Measurements from ENCODE around the gene FOCAD. TPM values are rescaled to one million over a fixed set of nuclear protein-coding genes. Genes with fewer than 3 reads are reported as not detected.
"Not testable (repeated sequence)": the region's sequence is repeated elsewhere in the genome, so short reads cannot be mapped to it uniquely, and the experiment has no call there.

FOCAD gene
- total RNA-seq, 1 experiment from 2014 or later: 82.1 TPM

GRCh38 chr9:20662156-20662555 is 21.9 kb upstream of the FOCAD start:
- Histone ChIP-seq H3K27me3 (peaks cover 30% of the 10 kb centered on the region), H3K4me3 (no peak overlapping the region), H3K9me3 (no peaks in the 10 kb centered on the region), H3K36me3 (no peaks in the 10 kb centered on the region)
- no peak for DNase-seq

DNA sequence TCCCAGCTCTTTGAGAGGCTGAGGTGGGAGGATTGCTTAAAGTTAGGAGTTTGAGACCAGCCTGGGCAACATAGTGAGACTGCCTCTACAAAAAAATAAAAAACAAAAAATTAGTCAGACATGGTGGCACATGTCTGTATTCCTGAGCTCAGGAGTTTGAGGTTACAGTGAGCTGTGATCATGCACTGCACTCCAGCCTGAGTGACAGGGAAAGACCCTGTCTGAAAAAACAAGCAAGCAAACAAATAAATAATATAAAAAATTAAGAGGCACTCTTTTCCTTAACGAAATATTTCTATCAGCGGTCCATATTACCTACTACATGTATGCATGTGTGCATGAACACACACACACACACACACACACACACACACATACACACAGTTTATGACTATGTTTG is 20.9 kb upstream of the FOCAD start:
- Histone ChIP-seq H3K4me3 (no peak overlapping the region), H3K36me3 (no peaks in the 10 kb centered on the region), H3K27me3 (peaks cover 36% of the 10 kb centered on the region), H3K9me3 (no peaks in the 10 kb centered on the region)
- DNase-seq: no peak

DNA sequence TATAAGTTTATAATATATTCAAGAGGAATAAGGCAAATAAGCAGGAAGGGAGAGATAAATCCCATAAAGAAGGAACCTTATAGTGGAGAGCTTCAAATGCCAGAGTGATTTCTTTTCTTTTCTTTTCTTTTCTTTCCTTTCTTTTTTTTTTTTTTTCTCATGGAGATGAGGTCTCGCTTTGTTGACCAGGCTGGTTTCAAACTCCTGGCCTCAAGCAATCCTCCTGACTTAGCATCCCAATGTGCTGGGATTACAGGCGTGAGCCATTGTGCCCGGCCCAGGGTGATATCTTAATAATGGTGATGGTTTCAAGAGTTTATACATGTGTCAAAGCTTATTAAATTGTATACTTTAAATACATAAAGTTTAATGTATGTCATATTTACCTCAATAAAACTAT is 19.6 kb upstream of the FOCAD start:
- peaks cover 36% of the 10 kb centered on the region for H3K27me3 ChIP-seq
- H3K9me3 ChIP-seq: no peaks in the 10 kb centered on the region
- H3K36me3 ChIP-seq: no peaks in the 10 kb centered on the region
- DNase-seq: no peak
- no peak overlapping the region for H3K4me3 ChIP-seq

DNA sequence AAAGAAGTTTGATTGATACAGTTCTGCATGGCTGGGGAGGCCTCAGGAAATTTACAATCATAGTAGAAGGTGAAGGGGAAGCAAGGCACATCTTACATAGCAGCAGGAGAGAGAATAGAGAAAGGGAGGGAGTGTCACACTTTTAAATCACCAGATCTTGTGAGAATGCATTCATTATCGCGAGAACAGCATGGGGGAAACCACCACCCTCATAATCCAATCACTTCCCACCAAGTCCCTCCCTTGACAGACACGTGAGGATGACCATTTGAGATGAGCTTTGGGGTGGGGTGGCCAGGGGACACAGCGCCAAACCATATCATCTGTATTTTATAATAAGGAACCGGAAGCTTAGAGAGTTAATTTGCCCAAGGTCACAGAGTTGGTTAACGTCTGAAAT is 13.7 kb upstream of the FOCAD start:
- Histone ChIP-seq H3K9me3 (no peaks in the 10 kb centered on the region), H3K4me3 (no peak overlapping the region), H3K27me3 (peaks cover 6% of the 10 kb centered on the region; the same call in 1 of the 2 replicates), H3K36me3 (no peaks in the 10 kb centered on the region)
- no peak for DNase-seq

DNA sequence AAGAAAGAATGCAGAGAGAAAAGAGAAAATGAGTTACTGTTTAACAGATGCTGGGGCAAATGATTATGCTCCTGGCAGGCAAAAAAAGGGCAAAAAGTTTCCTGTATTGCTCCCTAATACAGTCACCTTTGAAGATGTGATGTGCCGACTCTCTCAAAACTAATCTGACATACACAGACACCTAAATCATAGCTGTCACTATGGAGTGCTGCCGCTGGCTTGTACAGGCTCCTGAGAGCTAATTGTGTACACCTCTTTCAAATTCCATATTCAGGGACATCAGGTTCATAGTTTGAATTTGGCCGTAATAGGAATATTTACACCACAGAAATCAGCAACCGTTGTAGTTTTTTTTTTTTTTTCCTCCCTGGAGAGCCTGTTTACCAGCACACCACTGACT is 12.4 kb upstream of the FOCAD start:
- Histone ChIP-seq H3K36me3 (no peaks in the 10 kb centered on the region), H3K27me3 (peaks cover 6% of the 10 kb centered on the region; the same call in 1 of the 2 replicates), H3K4me3 (no peak overlapping the region), H3K9me3 (peaks cover 1% of the 10 kb centered on the region; the same call in 1 of the 2 replicates)
- DNase-seq: no peak

DNA sequence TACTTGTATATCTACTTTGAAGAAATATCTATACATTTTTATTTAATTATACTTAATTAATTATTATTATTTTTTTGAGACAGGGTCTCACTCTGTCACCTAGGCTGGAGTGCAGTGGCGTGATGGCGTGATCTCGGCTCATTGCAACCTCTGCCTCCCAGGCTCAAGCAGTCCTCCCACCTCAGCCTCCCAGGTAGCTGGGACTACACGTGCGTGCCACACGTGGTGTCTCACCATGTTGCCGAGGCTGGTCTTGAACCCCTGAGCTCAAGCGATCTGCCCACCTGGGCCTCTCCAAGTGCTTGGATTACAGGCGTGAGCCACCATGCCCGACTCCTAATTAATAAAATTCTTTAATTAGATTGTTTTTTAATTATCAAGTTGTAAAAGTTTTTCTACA is 10.5 kb upstream of the FOCAD start:
- H3K36me3 ChIP-seq, H3K9me3 ChIP-seq, H3K27me3 ChIP-seq, DNase-seq, H3K4me3 ChIP-seq: not testable (repeated sequence)

GRCh38 chr9:20681467-20681866 is 2.6 kb upstream of the FOCAD start:
- peaks cover 3% of the 10 kb centered on the region for H3K9me3 ChIP-seq
- DNase-seq: no peak
- H3K36me3 ChIP-seq: peaks cover 9% of the 10 kb centered on the region
- H3K4me3 ChIP-seq: no peak overlapping the region
- H3K27me3 ChIP-seq: no peaks in the 10 kb centered on the region

DNA sequence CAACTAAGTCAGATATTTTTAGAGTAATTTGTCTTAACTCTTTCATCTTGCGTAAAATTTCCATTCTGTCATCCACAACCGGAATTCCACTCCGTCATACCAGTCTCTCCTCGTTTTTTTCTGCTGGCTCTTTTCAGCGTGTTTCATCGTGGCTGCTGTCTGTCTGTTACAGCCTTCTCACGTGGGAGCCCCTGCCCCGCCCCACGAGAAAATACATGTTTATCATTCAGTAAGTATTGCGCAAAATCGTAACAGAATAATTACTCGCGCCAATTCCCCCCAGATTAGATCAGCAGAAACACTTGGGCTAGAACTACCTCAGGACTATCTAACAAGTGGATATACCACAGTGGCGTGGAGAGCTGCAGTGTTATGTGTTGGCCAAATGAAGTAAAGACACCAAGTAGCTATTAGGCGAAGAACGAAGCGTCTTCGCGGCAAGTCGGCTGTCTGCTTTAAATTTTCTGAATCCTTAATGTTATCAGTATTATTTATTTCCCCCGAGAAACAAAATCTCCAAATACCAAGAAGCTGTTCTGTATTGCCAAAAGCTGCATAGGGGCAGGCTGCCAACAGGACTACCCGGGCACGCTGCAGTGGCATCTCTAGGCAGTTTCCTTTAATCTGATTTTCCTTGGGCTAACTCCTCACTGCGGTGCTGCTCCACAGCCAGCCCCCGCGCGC is 566 bp upstream of the FOCAD start:
- Histone ChIP-seq H3K36me3 (peaks cover 23% of the 10 kb centered on the region), H3K9me3 (no peaks in the 10 kb centered on the region; the same call in 1 of the 2 replicates), H3K4me3 (peak overlapping the region; percentile 72), H3K27me3 (no peaks in the 10 kb centered on the region)
- DNase-seq: peak; percentile 78

GRCh38 chr9:20684875-20685696 is 1.0 kb downstream of the FOCAD start:
- Histone ChIP-seq H3K36me3 (peaks cover 23% of the 10 kb centered on the region), H3K27me3 (no peaks in the 10 kb centered on the region), H3K4me3 (peak overlapping the region; percentile 72), H3K9me3 (no peaks in the 10 kb centered on the region; the same call in 1 of the 2 replicates)
- DNase-seq: no peak

DNA sequence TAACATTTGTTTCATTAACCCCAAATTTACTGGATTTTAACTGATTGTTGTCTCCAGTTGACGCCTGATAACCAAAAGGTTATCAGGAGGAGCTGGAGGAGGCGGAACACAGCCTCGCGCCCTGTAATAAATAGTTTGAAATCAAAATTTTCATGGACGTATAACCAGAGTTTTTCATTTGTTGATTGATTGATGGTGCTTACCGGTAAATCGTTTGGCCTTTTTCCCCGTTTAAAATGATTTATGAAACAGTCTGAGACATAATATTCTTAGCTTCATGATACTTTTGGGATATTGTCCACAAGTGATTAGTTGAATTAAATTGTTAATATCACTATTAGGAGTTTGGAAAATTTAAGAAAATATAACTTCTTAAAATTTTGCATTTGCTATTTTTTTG is 1.7 kb downstream of the FOCAD start:
- no peak for DNase-seq
- Histone ChIP-seq H3K27me3 (no peaks in the 10 kb centered on the region), H3K4me3 (peak overlapping the region; percentile 72)

GRCh38 chr9:20689833-20690232 is 5.8 kb downstream of the FOCAD start:
- DNase-seq: no peak
- Histone ChIP-seq H3K27me3 (no peaks in the 10 kb centered on the region), H3K9me3 (no peaks in the 10 kb centered on the region; the same call in 1 of the 2 replicates), H3K36me3 (peaks cover 43% of the 10 kb centered on the region), H3K4me3 (no peak overlapping the region)

More for the DNA sequence above, 1.7 kb downstream of the FOCAD start:
- no peaks in the 10 kb centered on the region; the same call in 1 of the 2 replicates for H3K9me3 ChIP-seq
- peaks cover 23% of the 10 kb centered on the region for H3K36me3 ChIP-seq

GRCh38 chr9:20692554-20692953 is 8.5 kb downstream of the FOCAD start:
- H3K27me3 ChIP-seq: no peaks in the 10 kb centered on the region
- H3K9me3 ChIP-seq: no peaks in the 10 kb centered on the region
- DNase-seq: no peak
- no peak overlapping the region for H3K4me3 ChIP-seq
- H3K36me3 ChIP-seq: peaks cover 35% of the 10 kb centered on the region

DNA sequence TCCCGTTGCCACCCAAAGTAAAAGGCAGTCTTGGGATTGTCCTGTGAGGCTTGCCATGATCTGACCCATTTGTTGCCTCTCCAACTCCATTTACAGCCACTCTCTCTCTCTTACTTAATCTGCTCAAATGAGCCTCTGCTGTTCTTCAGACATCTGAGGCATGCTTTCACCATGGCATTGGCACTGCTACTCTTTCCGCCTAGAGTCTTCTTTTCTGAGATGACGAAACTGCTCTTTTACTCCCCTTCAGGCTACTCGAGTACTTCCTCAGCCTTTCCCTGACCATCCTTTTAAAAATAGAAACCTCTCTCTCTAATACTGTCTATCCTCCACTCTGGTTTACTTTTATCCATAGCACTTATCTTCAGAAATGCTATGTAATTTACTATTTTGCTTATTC is 9.0 kb downstream of the FOCAD start:
- DNase-seq: no peak
- Histone ChIP-seq H3K36me3 (peaks cover 32% of the 10 kb centered on the region), H3K4me3 (no peak overlapping the region), H3K9me3 (no peaks in the 10 kb centered on the region), H3K27me3 (no peaks in the 10 kb centered on the region)

GRCh38 chr9:20694248-20694647 is 10.2 kb downstream of the FOCAD start:
- Histone ChIP-seq H3K4me3 (no peak overlapping the region), H3K27me3 (no peaks in the 10 kb centered on the region), H3K36me3 (peaks cover 32% of the 10 kb centered on the region), H3K9me3 (no peaks in the 10 kb centered on the region)
- DNase-seq: no peak

DNA sequence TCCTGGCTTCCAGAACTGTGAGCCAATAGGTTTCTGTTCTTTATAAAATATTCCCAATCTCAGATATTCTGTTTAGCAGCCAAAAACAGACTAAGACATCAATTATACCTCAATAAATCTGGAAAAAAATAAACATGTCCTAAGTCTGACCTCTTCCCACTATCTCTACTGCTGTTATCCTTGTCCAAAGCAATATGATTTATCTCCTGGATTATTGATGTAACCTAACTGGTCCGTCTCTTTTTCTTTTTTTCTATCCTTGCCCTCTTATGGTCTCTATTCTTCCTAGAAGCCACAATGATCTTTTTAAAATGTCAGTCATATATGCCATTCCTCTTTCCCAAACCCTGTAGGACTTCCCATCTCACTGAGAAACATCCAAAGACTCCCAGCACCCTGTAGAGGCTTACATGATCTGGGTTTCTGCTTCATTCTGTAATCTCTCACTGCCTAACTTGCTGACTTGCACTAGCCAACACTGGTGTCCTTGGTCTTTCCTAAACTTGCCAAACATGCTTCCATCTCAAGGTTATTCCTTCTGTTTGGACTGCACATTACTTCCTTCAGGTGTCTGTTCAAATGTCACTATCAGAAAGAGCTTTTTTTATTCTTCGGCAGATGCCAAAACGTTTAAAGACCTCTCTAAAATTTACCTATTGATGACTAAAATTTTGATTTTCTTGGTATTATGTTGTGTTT is 13.1 kb downstream of the FOCAD start:
- no peaks in the 10 kb centered on the region for H3K9me3 ChIP-seq
- H3K27me3 ChIP-seq: no peaks in the 10 kb centered on the region
- no peak overlapping the region for H3K4me3 ChIP-seq
- DNase-seq: no peak
- peaks cover 29% of the 10 kb centered on the region for H3K36me3 ChIP-seq

DNA sequence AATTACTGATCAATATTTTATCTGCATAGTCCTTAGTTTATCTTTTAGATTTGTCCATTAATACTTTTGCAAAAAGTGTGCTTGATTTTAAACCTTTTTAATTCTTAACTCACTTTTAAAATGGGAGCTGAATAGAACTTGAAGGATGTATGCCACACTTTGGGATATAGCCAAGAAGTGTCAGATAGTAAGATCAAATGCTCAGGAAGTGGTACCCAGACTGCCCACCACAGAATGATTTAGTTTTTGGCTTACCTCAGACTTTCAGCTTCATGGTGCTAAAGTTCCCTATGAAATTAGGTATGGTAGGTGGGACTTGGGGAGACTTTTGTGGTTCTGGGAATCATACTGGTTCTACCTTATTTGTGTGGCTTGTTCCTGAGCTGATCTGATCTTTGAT is 14.7 kb downstream of the FOCAD start:
- Histone ChIP-seq H3K4me3 (no peak overlapping the region), H3K9me3 (no peaks in the 10 kb centered on the region), H3K36me3 (peaks cover 18% of the 10 kb centered on the region), H3K27me3 (no peaks in the 10 kb centered on the region)
- DNase-seq: no peak

- no peak overlapping the region for H3K4me3 ChIP-seq
- DNase-seq: no peak
- H3K27me3 ChIP-seq: no peaks in the 10 kb centered on the region
Observed at GRCh38 chr9:20701060-20701459, 17.0 kb downstream of the FOCAD start.

More at GRCh38 chr9:20701060-20701459, 17.0 kb downstream of the FOCAD start:
- Histone ChIP-seq H3K36me3 (peaks cover under 1% of the 10 kb centered on the region; the same call in 1 of the 2 replicates), H3K9me3 (no peaks in the 10 kb centered on the region)
